Measurements from ENCODE around the gene APBB2.
"Not testable (repeated sequence)": the region's sequence is repeated elsewhere in the genome, so short reads cannot be mapped to it uniquely, and the experiment has no call there.

Gene APBB2

GRCh38 chr4:41059411-41059810 is 154.9 kb downstream of the APBB2 start:
- H3K4me1 ChIP-seq (ENCODE audit: control insufficient read depth, insufficient read depth, low read length, poor library complexity, severe bottlenecking); DNase-seq; H3K9me3 ChIP-seq (ENCODE audit: control insufficient read depth, low read length); H3K27me3 ChIP-seq (replicated peaks; ENCODE audit: control insufficient read depth, insufficient read depth, low read length, poor library complexity, severe bottlenecking); H3K36me3 ChIP-seq (ENCODE audit: control insufficient read depth, insufficient read depth, low read length); H3K27ac ChIP-seq (ENCODE audit: insufficient read depth, low read length, poor library complexity, severe bottlenecking); H3K4me3 ChIP-seq (ENCODE audit: insufficient read depth, low read depth, low read length, poor library complexity, severe bottlenecking): not testable (repeated sequence)

DNA sequence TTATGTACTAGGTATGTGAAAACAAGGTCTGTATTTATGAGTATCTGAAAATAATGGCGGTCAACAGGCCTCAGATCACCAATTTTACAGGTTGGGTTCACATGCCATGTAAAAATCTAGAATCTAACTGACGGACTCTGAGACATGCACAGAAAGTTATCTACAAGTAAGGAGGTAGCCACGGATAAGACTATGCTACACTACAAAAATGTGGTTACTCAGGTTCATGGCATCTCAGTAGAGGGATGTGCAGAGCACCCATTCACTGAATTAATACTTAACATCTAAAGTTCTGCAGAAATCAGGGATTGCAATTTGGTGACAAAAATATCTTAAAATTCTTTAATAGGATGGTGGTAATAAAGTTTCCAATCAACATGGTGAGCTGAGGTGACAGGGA is 155.9 kb downstream of the APBB2 start:
- no peaks in the 10 kb centered on the region for H3K9me3 ChIP-seq (ENCODE audit: control insufficient read depth, low read length)
- DNase-seq, result no peak
- H3K27me3 ChIP-seq (replicated peaks; ENCODE audit: control insufficient read depth, insufficient read depth, low read length, poor library complexity, severe bottlenecking), result no peaks in the 10 kb centered on the region
- H3K4me1 ChIP-seq (ENCODE audit: control insufficient read depth, insufficient read depth, low read length, poor library complexity, severe bottlenecking), result no peaks in the 10 kb centered on the region
- no peak overlapping the region for H3K27ac ChIP-seq (ENCODE audit: insufficient read depth, low read length, poor library complexity, severe bottlenecking)
- no peaks in the 10 kb centered on the region for H3K36me3 ChIP-seq (ENCODE audit: control insufficient read depth, insufficient read depth, low read length)
- H3K4me3 ChIP-seq (ENCODE audit: insufficient read depth, low read depth, low read length, poor library complexity, severe bottlenecking), result no peak overlapping the region

DNA sequence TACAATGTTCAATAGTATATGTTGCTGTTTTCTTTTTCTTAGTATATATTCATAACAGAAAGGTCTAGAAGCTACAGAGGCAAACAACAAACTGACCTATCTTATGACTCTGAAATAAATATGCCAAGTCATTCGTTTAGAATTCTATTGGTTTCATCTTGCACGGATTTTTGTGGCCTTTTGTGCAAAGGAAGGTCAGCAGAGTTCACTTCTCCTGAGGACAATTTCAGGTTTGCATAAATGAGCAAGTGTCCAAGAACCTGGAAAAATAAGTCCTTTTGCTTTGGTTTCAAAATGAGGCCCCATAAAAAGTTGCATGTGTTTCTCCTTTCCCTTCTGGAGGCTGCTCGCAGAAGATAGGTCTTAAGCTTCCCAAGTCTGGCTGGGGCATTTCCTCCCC is 156.9 kb downstream of the APBB2 start:
- Histone ChIP-seq H3K27ac (ENCODE audit: insufficient read depth, low read length, poor library complexity, severe bottlenecking) (no peak overlapping the region), H3K9me3 (ENCODE audit: control insufficient read depth, low read length) (no peaks in the 10 kb centered on the region), H3K4me1 (ENCODE audit: control insufficient read depth, insufficient read depth, low read length, poor library complexity, severe bottlenecking) (no peaks in the 10 kb centered on the region), H3K27me3 (replicated peaks; ENCODE audit: control insufficient read depth, insufficient read depth, low read length, poor library complexity, severe bottlenecking) (no peaks in the 10 kb centered on the region), H3K4me3 (ENCODE audit: insufficient read depth, low read depth, low read length, poor library complexity, severe bottlenecking) (no peak overlapping the region), H3K36me3 (ENCODE audit: control insufficient read depth, insufficient read depth, low read length) (no peaks in the 10 kb centered on the region)
- no peak for DNase-seq

DNA sequence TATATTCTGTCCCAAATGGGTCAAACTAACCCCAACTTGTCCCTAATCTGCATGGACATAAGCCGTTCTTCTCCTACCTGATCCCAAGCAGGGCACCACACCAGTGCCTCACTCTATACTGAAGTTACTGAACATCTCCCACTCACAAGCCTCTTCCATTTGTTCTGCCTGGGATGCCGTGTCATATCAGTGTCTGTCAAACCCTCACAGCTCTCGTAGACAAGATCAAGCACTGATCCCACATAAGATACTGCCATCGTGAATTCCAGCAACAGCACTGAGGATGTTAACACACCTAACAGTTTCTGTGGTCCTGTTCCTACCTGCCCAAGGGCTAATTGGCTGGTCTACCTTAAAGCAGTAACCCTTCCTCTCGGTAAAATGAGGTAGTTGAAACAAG is 162.1 kb downstream of the APBB2 start:
- no peak for DNase-seq
- no peak overlapping the region for H3K4me3 ChIP-seq (ENCODE audit: insufficient read depth, low read depth, low read length, poor library complexity, severe bottlenecking)
- no peaks in the 10 kb centered on the region for H3K27me3 ChIP-seq (replicated peaks; ENCODE audit: control insufficient read depth, insufficient read depth, low read length, poor library complexity, severe bottlenecking)
- no peaks in the 10 kb centered on the region for H3K4me1 ChIP-seq (ENCODE audit: control insufficient read depth, insufficient read depth, low read length, poor library complexity, severe bottlenecking)
- no peaks in the 10 kb centered on the region for H3K36me3 ChIP-seq (ENCODE audit: control insufficient read depth, insufficient read depth, low read length)
- H3K27ac ChIP-seq (ENCODE audit: insufficient read depth, low read length, poor library complexity, severe bottlenecking), result no peak overlapping the region
- no peaks in the 10 kb centered on the region for H3K9me3 ChIP-seq (ENCODE audit: control insufficient read depth, low read length)

DNA sequence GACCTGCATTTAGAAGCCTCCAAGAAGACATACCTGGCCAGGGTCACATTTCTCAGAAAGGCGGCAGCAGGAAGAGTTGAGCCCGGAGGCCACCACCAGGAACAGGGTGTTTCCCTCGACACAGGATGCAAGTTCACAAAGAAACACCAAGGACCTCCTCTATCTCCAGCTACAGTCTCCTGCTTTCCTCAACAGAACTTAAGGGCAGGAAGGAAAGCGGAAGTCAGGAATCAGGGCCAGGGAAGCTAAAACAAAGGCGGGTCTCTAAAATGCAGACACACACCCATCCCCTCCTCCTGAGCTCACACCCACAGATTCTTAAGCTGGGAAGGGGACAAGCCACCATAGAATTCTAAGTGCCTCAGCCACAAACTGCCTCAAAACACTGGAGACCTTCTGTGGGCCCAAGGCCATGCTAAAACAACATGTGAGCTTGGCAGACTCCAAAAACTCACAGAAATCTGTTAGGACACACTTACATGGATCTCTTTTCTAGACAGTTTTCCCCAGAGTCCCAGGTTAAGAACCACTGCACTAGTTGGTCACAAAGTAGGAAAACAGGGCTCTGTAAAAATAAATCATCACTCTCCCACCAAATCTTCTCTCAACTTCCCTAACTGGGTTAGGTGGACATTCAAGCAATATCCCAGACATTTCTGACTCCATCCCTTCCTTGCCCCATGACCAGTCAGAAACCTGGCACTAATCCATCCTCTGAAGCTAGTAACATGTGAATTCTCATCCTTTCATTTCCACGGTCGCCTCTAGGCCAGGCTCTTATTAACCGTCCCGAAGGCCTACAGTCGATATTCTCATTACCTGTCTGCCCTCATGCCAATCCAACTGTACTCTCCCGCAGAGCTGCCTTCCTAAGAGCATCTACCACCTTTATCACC is 163.2 kb downstream of the APBB2 start:
- Histone ChIP-seq H3K27me3 (replicated peaks; ENCODE audit: control insufficient read depth, insufficient read depth, low read length, poor library complexity, severe bottlenecking) (no peaks in the 10 kb centered on the region), H3K4me3 (ENCODE audit: insufficient read depth, low read depth, low read length, poor library complexity, severe bottlenecking) (no peak overlapping the region), H3K4me1 (ENCODE audit: control insufficient read depth, insufficient read depth, low read length, poor library complexity, severe bottlenecking) (no peaks in the 10 kb centered on the region), H3K27ac (ENCODE audit: insufficient read depth, low read length, poor library complexity, severe bottlenecking) (no peak overlapping the region), H3K9me3 (ENCODE audit: control insufficient read depth, low read length) (no peaks in the 10 kb centered on the region), H3K36me3 (ENCODE audit: control insufficient read depth, insufficient read depth, low read length) (no peaks in the 10 kb centered on the region)
- DNase-seq, result no peak

DNA sequence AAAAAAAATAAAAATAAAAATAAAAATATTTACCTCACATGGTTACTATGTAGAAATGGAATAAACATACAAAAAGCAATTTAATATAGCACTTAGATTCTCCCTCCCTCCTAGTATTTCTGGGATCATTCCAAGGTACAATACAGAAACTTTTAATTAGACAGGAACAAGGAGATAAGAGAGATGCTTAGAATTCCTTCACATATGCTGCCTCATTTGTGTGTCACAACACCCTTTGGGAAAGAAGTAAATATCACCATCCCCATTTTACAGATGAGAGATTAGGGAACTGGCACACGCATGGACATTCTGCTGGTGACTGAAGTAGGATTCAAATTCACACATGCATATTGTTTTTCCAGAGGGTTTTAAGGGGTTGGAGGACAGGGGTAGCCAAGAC is 164.2 kb downstream of the APBB2 start:
- DNase-seq, result no peak
- Histone ChIP-seq H3K4me1 (ENCODE audit: control insufficient read depth, insufficient read depth, low read length, poor library complexity, severe bottlenecking) (no peaks in the 10 kb centered on the region), H3K27me3 (replicated peaks; ENCODE audit: control insufficient read depth, insufficient read depth, low read length, poor library complexity, severe bottlenecking) (no peaks in the 10 kb centered on the region), H3K9me3 (ENCODE audit: control insufficient read depth, low read length) (no peaks in the 10 kb centered on the region), H3K4me3 (ENCODE audit: insufficient read depth, low read depth, low read length, poor library complexity, severe bottlenecking) (no peak overlapping the region), H3K36me3 (ENCODE audit: control insufficient read depth, insufficient read depth, low read length) (no peaks in the 10 kb centered on the region), H3K27ac (ENCODE audit: insufficient read depth, low read length, poor library complexity, severe bottlenecking) (no peak overlapping the region)

DNA sequence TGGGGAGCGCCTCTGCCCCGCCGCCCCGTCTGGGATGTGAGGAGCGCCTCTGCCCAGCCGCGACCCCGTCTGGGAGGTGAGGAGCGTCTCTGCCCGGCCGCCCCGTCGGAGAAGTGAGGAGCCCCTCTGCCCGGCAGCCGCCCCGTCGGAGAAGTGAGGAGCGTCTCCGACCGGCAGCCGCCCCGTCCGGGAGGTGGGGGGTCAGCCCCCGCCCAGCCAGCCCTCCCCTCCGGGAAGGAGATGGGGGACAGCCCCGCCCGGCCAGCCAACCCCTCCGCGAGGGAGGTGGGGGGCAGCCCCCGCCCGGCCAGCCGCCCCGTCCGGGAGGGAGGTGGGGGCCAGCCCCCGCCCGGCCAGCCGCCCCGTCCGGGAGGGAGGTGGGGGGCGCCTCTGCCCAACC is 165.2 kb downstream of the APBB2 start:
- not testable (repeated sequence) for H3K27me3 ChIP-seq (replicated peaks; ENCODE audit: control insufficient read depth, insufficient read depth, low read length, poor library complexity, severe bottlenecking); H3K36me3 ChIP-seq (ENCODE audit: control insufficient read depth, insufficient read depth, low read length); H3K4me3 ChIP-seq (ENCODE audit: insufficient read depth, low read depth, low read length, poor library complexity, severe bottlenecking); DNase-seq; H3K27ac ChIP-seq (ENCODE audit: insufficient read depth, low read length, poor library complexity, severe bottlenecking); H3K9me3 ChIP-seq (ENCODE audit: control insufficient read depth, low read length); H3K4me1 ChIP-seq (ENCODE audit: control insufficient read depth, insufficient read depth, low read length, poor library complexity, severe bottlenecking)

GRCh38 chr4:41044791-41045190 is 169.6 kb downstream of the APBB2 start:
- no peaks in the 10 kb centered on the region for H3K4me1 ChIP-seq (ENCODE audit: control insufficient read depth, insufficient read depth, low read length, poor library complexity, severe bottlenecking)
- H3K9me3 ChIP-seq (ENCODE audit: control insufficient read depth, low read length), result no peaks in the 10 kb centered on the region
- H3K27me3 ChIP-seq (replicated peaks; ENCODE audit: control insufficient read depth, insufficient read depth, low read length, poor library complexity, severe bottlenecking), result no peaks in the 10 kb centered on the region
- no peak for DNase-seq
- H3K4me3 ChIP-seq (ENCODE audit: insufficient read depth, low read depth, low read length, poor library complexity, severe bottlenecking), result no peak overlapping the region
- no peaks in the 10 kb centered on the region for H3K36me3 ChIP-seq (ENCODE audit: control insufficient read depth, insufficient read depth, low read length)
- H3K27ac ChIP-seq (ENCODE audit: insufficient read depth, low read length, poor library complexity, severe bottlenecking), result no peak overlapping the region

DNA sequence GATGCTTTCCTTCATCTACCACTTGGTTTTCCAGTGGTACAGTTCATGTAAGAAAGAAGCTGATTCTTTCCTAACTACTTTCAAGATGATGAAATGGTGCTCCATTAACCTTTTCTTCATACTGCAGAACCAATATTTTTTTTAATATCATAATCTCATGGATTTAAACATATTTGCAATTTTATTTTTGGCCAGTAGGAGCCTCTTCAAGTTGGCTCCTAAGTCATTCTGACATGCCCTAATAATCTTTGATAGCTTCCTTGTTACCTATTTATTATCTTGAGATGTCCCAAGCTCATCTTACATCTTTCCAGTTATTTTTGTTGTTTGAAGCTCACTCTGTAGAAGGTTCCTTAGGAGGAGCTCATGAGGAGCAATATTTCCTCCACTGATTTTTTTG is 170.2 kb downstream of the APBB2 start:
- Histone ChIP-seq H3K4me1 (ENCODE audit: control insufficient read depth, insufficient read depth, low read length, poor library complexity, severe bottlenecking) (no peaks in the 10 kb centered on the region), H3K27me3 (replicated peaks; ENCODE audit: control insufficient read depth, insufficient read depth, low read length, poor library complexity, severe bottlenecking) (no peaks in the 10 kb centered on the region), H3K36me3 (ENCODE audit: control insufficient read depth, insufficient read depth, low read length) (no peaks in the 10 kb centered on the region), H3K27ac (ENCODE audit: insufficient read depth, low read length, poor library complexity, severe bottlenecking) (no peak overlapping the region), H3K9me3 (ENCODE audit: control insufficient read depth, low read length) (no peaks in the 10 kb centered on the region), H3K4me3 (ENCODE audit: insufficient read depth, low read depth, low read length, poor library complexity, severe bottlenecking) (no peak overlapping the region)
- no peak for DNase-seq

GRCh38 chr4:41043465-41043864 is 170.9 kb downstream of the APBB2 start:
- no peak overlapping the region for H3K27ac ChIP-seq (ENCODE audit: insufficient read depth, low read length, poor library complexity, severe bottlenecking)
- H3K36me3 ChIP-seq (ENCODE audit: control insufficient read depth, insufficient read depth, low read length), result no peaks in the 10 kb centered on the region
- no peaks in the 10 kb centered on the region for H3K4me1 ChIP-seq (ENCODE audit: control insufficient read depth, insufficient read depth, low read length, poor library complexity, severe bottlenecking)
- no peaks in the 10 kb centered on the region for H3K9me3 ChIP-seq (ENCODE audit: control insufficient read depth, low read length)
- no peak overlapping the region for H3K4me3 ChIP-seq (ENCODE audit: insufficient read depth, low read depth, low read length, poor library complexity, severe bottlenecking)
- H3K27me3 ChIP-seq (replicated peaks; ENCODE audit: control insufficient read depth, insufficient read depth, low read length, poor library complexity, severe bottlenecking), result no peaks in the 10 kb centered on the region
- DNase-seq, result no peak
